Stimulated activated CD4-positive, alpha-beta T cell treated with anti-CD3 and anti-CD28 coated beads, Interleukin-15, amount 100 ng/mL, for 24 hours (primary cell): Measurements from ENCODE around the gene ARMH4.

Experiments used
- DNase-seq: peaks from one replicate; pipeline ENCODE4 v3.0.0-alpha.2; 2020

ARMH4 gene

DNA sequence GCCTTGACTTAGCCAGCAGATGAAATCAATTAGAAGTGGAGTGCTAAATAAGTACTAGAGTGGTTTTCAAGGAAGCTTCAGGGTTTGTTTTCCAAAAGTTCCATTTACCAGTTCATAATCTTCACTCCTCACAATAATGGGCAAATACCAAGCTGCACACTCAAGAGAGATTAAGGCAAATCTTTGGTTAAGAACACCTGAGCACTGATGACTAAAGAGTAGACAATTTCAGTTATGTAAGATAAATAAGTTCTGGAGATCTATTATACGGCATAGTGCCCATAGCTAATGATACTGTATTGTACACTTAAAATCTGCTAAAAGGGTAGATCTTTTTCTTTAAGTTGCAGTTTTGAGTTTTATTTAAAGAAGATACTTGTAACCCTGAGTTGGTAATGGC, 125.0 kb downstream of the ARMH4 start:
- DNase-seq, result no peak

DNA sequence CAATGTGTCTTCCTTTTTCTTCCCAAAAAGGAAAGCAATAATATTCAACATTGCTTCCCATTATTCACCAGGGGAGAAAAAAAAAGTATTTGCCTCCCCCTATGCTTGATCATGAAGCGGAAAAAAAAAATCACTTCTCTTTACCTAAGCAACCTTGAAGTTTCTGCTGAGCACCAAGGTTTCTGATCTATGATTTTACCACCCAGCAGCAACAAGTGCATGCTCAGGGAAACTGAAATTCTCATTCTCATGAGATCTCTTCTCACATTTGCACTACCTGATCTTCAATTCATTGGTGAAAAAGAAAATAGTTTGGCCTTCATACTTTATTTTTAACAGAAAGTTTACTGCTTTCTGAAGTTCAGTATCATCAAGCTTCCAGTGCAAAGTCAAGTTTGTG, 125.8 kb downstream of the ARMH4 start:
- DNase-seq, result no peak

GRCh38 chr14:58014778-58015177, 137.2 kb downstream of the ARMH4 start:
- DNase-seq, result no peak

DNA sequence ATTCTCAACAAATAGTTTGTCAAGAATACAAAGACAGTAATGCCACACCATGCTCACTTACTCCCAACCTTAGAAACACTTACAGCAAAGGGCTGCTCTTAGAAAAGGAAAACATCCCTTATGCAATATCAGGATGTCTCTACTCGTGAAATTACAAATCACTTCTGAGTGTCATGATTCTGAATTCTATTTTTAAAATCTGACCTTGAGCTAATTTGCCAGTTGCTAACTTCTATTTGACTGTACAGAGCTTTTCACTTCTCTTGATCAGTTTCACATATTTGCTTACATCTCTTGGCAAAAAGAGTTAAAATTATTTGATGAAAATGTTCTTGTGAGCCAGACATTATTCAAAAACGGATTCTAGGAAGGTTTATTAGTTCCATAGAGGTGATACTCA, 149.4 kb downstream of the ARMH4 start:
- DNase-seq, result no peak

DNA sequence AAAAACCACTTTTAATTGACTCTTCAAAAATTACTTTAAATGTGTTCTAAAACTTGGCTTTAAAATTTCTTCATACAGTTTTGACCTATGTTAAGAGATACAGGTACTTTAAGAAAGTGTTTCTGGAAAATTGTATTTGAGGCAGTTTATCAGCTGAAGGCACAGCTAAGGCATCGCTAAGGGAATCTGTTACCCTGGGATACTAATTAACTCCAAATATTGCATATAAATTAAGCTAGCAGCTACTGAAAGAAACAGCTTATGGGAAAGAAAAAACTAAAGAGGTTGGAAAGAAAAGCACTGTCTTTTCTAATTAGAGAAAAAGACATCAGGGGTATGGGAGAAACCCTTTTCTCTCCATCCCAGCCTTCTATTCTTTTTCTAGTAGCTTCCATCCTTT, 152.0 kb downstream of the ARMH4 start:
- no peak for DNase-seq

DNA sequence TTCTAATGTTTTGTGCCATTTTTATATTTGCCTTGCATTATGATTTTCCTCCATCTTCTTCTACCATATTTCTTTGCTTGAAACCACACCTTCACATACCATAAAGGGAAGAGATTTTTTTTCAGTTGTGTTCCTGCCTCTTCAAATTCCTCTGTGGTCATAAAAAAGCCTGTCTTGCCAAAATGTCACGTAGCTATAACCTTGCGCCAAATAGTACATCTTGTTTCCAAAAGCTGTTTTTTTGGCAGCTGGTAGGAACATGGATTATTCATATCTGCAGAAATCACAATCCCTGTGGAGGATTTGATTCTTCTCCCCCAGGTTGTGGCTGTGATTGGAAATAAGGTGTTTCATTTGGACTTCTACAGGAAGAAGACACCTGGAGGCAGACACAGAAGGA, 152.5 kb downstream of the ARMH4 start:
- DNase-seq, result no peak

DNA sequence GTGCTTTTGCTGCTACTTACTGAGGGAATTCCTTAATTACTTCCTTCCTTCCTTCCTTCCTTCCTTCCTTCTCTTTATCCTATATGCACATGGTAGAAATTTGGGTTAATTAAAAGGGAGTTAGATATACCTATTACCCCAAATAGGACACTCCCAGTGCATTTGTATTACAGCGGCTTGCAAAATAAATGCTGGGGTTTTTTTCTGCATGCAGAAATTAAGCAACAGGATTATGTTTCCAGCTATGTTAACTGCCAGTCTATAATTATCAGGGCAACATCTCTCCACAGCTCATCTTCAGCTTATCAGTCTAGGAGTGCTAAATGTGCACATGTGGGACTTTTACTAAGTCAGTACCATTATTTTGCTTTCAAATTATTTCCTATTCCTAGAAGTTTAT, 153.2 kb downstream of the ARMH4 start:
- DNase-seq, result no peak

GRCh38 chr14:57991353-57991752, 160.7 kb downstream of the ARMH4 start:
- DNase-seq, result no peak

GRCh38 chr14:57988445-57988844, 163.6 kb downstream of the ARMH4 start:
- DNase-seq, result no peak

DNA sequence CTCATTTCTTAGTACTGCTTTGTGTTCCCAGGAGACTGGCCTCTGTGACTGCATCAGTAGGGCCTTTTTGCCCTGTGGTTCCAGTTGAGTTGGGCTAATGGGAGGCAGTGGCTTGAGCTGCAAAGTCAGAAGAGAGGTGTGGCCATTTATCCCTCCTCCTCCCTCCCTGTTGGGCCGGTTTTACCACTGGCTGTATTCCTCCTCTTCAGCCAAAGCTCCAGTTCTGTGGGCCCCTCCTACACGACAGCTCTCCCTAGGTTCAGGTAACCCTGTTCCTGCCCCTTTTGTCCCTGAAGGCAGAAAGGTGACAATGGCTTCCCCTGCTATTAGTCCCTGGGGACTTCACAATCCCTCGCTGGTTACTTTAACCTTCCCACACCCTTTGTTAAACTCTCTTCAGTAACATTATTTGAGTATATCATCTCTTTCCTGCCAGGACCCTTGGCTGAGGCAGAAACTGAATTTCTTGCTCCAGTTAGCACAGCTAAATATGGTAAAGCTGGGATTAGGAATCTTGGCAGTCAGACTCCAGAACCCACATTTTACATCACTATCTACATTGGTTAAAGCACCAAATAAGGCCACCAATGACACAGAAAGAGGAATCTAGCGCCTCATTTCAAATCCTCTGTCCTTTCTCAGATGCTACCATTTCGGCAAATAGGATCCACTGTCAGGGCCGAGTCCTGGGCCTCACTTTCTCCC, 164.3 kb downstream of the ARMH4 start:
- DNase-seq, result no peak

GRCh38 chr14:57987051-57987450, 165.0 kb downstream of the ARMH4 start:
- DNase-seq, result no peak

DNA sequence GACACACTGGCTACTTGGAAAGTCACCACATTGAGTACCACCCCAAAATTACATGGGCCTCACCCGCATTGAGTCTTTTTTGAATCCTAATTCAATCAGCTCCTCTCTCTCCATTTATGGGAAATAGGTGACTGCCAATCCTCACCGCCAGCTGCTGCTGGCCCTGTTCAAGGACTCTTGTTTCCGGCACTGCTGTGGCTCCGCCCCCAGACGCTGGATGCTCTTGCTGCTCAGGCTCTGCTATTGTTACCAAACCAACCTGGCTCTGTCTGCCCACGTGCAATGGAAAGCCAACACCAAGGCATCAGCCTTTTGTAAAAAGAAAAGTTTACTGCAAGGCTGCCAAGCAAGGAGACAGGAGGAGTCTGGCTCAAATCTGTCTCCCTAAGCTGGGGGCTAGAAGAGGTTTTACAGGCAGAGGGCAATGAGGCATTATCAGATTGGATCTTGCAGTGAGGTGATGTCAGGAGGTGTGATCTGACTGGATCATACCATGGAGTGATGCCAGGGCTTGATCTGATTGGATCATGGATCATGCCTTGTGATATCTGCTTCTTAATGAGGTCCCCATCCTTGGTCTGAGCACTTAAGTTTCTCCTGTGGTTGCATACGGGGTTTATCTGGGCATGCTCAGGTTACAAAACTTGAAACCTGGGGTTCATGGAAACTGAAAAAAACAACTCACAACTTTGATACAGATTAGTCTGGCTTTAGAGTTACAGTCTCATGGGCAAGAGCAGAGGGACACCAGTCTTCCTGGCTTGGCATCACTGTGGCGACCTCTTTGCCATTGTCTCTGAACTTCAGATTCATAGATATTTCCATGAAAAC, 169.0 kb downstream of the ARMH4 start:
- DNase-seq, result no peak

DNA sequence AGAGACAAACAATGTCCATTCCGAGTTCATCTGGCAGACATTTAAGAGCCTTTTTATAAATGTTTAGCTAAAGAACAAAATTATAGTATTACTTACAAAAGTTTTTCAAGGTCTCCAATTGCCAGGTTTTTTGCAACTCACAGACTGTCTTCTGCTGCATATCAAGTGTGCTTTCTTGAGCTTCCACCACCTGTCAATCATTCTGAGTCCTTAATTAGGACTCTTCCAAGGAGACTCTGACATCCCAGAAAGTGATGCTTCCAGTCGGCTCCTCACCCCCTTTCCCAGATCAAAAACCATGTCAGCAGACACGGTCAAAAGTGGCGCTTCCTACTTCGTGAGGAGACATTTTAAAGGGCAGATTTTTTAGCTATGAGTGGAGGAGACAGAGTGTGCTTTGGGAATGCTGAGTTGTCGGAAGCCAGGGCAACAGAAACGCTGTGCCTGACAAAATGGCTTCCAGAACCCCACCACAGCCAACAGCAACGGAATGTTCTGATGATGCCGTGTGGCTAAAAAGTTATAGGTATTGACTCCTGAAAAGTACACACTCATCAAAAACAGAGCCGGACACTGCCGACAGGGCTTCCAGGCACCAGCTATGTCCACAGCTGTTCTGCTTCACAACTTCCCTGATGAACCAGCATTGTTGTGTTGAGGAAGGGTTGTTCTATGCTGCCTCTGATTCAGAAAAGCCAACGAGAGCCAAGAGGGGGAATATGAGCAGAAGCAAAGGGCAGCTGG, 170.0 kb downstream of the ARMH4 start:
- no peak for DNase-seq

DNA sequence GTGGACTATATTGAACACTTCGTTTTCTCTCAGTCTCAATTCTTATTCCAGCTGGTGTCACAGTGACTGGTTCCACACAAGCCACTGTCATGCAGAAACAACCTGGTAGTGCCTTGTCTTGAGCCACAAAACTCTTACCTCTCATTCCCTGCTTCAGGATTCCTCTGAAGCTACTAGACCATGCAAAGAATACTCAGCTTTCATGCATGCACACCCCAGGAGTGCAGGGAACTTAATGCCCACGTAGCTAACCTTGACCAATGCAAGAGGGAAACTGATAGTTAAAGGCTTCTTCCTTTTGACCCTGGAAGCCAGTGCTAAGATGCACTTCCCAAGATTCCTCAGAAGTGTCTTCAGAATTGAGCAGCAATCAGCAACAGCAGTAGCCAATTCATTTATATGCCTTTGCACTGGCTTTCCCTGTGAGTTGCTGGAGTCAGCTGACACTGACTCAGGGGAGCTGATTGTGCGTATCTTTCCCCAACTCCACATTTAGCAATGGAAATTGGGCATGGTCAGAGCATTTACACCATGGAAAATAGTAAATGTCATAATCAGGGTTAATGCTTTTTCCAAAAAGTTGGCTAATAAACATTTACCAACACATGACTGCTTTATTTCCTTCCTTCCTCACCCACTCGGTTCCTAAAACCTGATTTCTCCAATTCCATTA, 172.5 kb downstream of the ARMH4 start:
- DNase-seq, result no peak

- DNase-seq, result no peak
Measured at GRCh38 chr14:57976701-57977100, 175.3 kb downstream of the ARMH4 start.

- no peak for DNase-seq
Measured at GRCh38 chr14:57974896-57975295, 177.1 kb downstream of the ARMH4 start.

- DNase-seq, result no peak
Measured at GRCh38 chr14:57970594-57970993, 181.4 kb downstream of the ARMH4 start.

DNA sequence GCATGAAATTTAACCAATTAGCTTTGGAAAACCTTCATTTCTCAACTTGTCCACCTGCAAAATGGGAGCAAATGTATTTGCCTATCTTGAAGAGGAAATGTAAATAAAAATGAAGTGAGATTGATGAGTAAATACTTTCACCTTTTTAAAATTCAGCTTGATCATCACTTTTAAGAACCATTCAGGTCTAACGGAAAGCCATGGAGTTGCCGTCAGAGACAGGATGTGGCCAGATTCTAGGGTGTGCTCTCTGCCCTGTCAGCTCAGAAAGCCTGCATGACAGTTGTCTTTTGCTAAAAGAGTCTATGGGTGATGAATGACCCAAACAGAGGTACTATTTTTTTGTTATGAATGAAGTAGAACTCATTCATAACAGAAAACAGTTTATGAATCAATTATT, 181.8 kb downstream of the ARMH4 start:
- DNase-seq, result no peak

DNA sequence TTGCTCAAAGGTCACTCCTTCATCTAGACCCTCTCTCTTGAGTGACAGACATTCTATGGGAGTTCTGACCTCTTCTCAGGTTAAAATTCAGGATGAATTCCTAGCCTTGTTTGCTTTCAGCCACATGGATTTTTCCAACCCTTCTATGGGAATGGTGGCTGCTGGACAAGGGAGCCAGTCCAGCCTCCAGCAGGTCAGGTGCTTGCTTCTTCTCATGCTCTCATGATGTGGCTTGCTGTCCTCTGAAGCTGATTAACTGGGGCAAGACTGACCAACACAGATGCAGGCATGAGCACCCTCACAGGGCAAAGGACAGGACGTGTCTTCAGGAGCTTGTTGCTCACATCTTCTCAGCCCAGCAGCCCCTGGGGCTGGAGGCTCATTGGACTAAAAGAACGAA, 188.9 kb downstream of the ARMH4 start:
- DNase-seq, result no peak

DNA sequence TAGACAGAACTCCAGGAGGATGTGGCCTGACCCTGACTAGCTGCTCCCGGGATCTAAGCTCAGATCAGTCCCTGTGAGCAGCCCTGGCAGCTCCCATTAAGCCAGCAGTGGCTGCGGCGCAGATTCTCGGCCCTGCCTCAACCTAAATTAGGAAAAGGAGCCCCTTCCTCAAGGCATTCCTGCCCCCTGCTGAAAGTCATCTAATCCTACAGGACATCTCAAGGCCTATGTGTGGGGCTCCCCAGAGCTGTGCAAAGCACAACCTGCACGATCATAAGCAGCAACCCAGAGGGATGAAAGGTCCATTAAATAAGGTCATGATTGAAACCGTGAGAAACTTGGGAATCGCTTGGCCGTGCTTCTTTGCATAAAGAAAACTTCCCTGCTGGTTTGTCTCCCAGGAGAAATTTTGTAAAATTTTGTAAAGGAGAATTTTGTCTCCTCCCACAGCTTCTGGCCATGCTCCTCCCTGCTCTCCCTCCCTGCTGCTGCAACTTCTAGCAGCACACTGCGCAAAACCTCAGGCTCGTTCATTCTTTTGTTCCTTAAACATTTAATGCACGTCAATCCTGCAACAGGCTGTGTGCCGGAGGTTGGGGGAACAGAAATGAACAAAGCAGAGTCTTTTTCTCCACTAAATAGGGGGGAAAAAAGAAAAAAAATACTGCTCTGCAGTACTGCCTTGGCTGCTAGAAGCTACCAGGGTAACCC, 189.5 kb downstream of the ARMH4 start:
- no peak for DNase-seq

DNA sequence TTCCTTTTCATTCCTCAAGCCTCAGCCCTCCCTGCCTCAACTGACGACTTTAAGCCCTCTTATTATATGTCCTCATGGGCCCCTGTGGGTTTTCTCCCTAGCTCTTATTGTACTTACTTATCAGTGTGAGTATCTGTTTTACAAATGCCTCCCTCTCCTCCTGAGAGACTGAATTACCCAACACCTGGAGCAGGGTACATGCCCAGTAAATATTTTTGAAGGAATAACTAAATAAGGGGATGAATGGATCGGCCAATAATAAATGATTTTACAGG, 190.3 kb downstream of the ARMH4 start:
- no peak for DNase-seq

DNA sequence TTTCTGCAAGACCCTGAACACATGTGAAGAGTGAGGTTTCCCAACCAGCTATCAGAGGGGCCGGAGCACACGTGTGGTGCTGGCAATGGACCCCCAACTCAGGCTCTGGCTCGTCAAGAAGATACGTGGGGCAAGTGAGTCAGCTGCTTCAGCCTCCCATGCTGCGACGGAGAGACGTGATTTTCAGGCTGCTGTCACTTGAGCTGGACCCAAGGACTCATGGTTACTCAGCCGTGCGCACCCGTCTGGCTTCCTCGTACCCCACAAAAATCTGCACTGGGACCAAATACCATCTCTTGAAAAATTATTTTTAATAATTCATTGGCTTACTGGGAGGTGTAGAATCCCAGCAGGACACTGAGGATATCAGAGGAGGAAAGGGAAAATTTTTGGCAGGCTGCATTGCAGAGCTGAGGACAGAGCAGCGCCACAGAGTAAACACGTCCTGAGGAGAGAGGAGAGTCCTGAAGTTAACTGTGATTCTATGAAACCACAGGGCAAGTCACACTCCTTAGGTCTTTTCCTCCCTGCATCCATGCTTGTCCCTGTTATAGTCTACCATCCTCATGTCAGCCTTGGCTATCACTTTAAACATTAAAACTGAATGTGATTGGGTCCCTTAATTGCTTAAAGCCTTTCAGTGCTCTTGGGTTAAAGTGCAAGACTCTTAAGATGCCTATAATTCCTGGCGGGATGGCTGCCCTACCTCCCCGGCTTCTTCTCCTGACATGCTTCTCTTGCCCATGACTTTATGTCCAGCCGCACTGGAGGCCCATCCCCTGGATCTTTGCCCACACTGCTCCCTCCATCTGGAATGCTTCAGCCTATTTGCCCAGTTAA, 190.8 kb downstream of the ARMH4 start:
- DNase-seq, result no peak
